ENCODE measurements around the gene CDC42EP1.
"Not testable (repeated sequence)": the region's sequence is repeated elsewhere in the genome, so short reads cannot be mapped to it uniquely, and the experiment has no call there.

CDC42EP1 gene

DNA sequence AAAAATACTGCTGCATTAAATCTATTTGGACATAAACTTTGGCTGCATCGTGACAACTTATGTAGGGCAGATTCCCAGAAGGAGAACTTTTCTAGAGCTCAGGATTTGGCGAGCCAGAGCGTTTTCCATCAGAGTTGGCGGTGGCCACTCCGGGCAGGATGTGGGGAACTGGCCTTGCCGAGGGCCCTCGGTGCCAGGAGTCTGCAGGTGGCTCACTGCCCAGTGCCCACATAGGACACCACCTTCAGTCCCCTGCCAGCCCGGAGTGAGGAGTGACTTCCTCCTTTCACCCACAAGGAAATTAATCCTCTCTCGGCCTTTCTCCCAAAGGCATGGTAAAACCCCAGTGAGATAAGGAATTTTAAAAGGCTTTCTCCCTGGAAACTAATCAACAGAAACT is 21.2 kb downstream of the CDC42EP1 start:
- no peak for DNase-seq (ENCODE audit: low read depth in 2 of 2)

DNA sequence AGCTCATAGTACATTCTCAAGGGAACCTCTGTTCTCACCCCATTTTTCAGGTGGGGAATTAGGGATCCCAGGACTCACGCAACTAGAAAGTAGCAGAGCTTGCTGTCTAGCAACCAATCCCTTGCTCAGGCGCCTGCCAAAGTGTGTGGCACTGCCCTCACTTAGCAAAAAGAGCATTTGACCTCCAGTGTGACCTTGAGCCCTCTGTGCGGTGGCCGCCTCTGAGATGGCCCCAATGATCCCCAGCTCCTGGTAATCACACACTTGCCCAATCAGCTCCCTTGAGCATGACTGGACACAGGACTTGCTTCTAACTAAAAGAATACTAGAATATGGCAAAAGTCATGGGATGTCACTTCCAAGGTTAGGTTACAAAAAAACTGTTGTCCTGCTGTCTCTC is 22.2 kb downstream of the CDC42EP1 start:
- DNase-seq (ENCODE audit: low read depth in 2 of 2), result no peak

DNA sequence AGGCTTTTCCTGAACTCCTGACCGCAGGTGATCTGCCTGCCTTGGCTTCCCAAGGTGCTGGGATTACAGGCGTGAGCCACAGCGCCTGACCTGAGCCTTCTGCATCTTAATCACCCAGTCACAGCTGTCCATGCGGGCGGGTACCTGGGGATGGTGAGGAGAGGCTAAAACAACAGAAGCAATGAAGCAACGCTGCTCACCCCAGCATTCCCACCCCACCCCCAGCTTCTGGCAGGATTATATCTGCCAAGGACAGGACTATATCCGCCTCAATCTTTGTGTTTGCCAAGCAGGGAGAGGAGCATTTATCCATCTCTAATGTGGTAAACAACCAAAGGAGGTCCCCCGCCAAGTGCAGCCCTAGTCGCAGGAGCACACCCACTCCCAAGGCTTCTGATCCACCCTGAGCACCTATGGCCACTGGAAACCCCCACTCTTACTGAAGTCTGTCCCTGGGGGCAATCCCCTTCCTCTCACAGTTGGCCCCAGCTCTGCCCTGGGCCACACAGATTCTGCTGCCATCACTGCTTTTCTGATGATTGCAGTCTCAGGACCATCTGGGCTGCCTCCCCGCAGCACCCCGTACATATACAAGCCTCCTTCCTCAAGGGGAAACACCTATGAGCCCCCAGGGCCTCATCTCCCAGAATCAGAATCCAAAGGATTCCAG is 28.4 kb downstream of the CDC42EP1 start:
- DNase-seq (ENCODE audit: low read depth in 2 of 2), result no peak

DNA sequence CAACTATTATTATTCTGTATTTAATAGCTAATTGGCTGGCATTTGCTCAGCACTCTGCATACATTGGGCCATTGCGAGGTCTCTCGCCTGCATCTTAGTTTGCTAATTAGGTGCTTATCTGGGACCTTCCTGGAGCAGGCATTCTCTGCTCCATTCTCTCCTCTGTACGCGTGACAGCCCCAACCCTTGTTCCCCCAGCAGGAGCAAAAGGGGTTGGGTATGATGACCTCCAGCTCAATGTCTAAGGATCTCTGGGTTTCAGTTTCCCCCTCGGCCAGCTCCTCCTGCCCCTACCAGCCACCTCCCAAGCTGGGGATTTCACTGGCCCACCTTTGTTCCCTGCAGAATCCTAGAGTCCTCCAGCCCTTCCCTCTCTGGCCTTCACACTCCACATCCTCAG is 29.4 kb downstream of the CDC42EP1 start:
- DNase-seq (ENCODE audit: low read depth in 2 of 2), result no peak

DNA sequence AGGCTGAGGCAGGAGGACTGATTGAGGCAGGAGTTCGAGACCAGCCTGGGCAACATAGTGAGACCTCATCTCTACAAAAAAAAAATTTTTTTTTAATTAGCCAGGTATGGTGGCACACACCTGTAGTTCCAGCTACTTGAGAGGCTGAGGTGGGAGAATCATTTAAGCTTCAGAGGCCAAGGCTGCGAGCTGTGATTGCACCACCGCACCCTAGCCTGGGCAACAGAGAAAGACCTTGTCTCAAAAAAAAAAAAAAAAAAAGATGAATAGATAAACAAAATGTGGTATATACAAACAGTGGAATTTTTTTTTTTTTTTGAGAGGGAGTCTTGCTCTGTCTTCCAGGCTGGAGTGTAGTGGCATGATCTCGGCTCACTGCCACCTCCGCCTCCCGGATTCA is 30.8 kb downstream of the CDC42EP1 start:
- not testable (repeated sequence) for DNase-seq (ENCODE audit: low read depth in 2 of 2)

DNA sequence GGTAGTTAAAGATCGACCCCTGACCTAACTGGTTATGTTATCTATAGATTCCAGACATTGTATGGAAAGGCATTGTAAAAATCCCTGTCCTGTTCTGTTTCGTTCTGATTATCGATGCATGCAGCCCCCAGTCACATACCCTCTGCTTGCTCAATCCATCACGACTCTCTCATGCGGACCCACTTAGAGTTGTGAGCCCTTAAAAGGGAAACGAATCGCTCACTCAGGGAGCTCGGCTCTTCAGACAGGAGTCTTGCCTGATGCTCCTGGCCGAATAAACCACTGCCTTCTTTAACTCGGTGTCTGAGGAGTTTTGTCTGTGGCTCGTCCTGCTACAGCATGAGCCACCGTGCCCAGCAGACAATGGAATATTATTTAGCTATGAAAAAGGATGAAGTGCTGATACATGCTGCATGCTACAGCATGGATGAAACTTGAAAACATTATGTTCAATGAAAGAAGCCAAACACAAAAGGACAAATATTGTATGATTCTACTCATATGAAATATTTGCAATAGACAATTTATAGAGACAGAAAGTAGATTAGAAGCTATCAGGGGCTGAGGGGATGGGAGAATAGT is 31.6 kb downstream of the CDC42EP1 start:
- DNase-seq (ENCODE audit: low read depth in 2 of 2), result no peak

DNA sequence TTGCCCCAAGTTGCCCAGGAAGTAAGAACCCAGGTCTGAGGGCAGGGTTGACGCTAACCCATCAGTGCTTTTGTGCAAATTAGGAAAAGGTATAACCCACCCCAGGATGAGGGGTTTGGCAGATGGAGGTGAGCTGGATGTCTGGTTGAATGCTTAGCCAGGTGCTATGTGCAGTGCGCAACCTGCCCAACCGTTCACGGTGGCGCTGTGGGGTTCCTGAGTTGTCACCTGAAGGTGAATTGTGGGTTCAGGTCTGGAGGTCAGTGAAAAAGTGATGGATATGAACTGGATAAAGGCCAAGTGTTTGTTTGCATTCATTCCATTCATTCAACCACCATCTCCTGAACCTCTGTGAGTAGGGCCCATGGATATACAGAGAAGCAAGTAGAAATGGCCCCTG is 34.0 kb downstream of the CDC42EP1 start:
- DNase-seq (ENCODE audit: low read depth in 2 of 2), result no peak

DNA sequence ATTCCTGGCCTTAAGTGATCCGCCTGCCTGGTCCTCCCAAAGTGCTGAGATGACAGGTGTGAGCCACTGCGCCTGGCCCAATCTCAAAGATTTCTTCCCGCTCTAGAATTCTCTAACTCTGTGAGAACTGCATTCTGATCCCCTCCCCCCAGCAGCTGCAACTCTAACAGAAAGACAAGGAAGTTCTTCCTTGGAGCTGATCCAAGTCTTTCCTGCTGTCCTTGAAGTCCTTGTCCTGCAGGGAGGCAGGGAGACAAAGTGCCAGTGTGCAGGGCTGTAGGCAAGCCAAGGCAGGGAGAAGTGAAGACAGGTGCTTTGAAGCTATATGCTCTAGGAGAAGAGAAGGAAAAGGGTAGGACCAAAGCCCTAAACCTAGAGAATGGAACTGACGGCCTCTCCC is 38.9 kb downstream of the CDC42EP1 start:
- no peak for DNase-seq (ENCODE audit: low read depth in 2 of 2)

DNA sequence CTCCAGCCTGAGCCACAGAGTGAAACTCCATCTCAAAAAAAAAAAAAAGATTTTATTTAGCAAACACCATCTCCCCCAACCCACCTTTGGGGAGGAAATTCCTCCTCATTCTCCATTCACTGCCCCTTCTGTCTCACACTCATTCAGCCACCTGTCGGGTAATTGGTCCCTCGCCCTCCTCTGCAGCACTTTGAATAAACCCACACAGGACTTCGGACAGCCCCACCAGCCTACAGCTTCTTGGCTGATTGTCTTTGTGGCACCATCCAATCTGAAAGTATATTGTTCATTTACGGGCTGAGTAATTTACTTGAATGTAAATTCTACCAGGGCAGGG is 40.9 kb downstream of the CDC42EP1 start:
- no peak for DNase-seq (ENCODE audit: low read depth in 2 of 2)

DNA sequence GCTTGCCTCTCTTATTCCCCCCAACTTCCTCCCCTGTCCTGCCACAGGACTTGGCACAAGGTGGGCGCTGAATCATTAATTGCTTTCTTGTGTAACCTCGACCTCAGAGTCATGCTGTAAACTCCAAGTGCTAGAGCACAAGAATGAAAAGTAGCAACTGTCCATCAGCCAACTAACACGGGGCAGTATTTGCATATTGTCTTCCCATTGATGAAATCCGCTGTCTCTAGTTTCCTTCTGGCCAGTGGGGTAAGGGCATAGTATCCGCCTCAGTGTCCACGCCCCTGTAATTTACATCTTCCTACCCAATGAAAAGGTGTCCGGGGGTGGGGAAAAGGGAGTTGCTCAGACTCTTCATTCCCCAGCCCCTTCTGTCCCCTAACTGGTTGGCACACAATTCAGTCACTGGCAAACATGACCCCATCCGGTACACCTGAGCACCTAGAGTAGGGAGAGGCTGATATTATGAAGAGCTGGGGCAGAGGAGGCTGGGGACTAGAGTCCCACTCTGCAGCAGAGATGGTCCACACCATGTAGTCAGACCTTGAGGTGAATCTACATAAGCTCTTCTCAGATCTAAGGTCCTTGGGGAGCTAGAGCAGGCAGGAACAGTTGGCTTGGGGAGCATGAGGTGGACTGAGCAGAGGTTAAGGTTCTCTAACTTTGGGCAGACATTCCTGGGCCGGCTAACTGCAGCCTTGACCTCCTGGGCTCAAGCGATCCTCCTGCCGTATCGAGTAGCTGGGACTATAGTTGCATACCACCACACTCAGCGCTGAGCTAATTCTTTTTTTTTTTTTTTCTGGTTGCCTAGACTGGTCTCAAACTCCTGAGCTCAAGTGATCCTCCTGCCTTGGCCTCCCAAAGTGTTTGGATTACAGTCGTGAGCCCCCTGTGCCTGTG is 41.5 kb downstream of the CDC42EP1 start:
- no peak for DNase-seq (ENCODE audit: low read depth in 2 of 2)

DNA sequence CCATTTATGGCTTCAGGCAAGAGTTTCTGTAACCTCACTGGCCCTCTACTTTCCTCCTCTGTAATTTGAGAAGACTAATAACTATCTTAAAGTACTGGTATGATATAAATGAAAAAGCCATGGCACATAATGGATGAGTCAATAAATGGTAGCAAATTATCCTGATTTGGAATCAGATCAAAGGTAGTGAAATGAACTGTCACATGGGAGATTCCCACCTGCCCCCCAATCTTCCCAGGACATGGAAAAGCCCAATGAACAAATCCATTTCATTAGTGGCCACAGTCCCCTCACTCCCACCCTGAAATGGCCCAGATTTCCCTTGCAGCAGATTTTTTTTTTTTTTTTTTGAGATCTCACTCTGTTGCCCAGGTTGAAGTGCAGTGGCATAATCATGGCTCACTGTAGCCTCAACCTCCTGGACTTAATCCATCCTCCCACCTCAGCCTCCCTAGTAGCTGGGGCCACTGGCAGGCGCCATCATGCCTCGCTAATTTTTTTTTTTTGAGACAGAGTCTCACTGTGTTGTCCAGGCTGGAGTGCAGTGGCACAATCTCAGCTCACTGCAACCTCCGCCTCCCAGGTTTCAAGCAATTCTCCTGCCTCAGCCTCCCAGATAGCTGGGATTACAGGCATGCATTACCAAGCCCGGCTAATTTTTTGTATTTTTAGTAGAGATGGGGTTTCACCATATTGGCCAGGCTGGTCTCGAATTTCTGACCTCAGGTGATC is 42.4 kb downstream of the CDC42EP1 start:
- not testable (repeated sequence) for DNase-seq (ENCODE audit: low read depth in 2 of 2)

DNA sequence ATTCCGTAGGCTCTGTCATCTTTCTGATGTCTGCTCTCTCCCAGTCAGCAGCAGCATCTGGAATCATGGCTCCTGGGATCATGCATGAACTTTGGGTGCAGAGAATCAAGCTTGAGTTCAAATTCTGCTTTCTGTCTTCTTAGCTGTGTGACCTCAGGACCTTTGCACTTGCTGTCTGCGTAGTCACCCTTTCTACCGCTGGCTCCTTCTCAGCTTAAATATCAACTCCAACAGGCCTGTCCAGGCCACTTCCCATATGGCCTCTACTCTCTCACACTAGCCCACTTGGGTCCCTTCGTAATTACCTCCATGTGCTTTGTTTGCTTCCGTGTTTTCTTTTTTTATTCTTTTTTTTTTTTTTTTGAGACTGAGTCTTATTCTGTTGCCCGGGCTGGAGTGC is 43.8 kb downstream of the CDC42EP1 start:
- DNase-seq (ENCODE audit: low read depth in 2 of 2), result no peak

DNA sequence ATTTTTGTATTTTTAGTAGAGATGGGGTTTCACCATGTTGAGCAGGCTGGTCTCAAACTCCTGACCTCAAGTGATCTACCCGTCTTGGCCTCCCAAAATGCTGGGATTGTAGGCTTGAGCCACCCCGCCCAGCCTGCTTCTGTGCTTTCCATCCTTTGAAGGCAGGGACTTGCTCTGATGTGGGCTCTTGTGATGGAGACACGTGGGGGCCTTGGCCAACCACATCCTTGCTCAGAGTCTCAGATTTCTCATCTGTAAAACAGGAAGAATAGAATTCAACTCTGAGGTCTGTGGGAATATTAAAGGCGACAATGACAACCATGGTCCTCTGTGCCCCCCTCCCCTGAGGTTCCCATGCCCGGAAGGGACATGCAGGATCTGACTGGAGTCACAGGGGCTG is 44.6 kb downstream of the CDC42EP1 start:
- peak in 1 of 2 donors; percentile 30 for DNase-seq (ENCODE audit: low read depth in 2 of 2)

DNA sequence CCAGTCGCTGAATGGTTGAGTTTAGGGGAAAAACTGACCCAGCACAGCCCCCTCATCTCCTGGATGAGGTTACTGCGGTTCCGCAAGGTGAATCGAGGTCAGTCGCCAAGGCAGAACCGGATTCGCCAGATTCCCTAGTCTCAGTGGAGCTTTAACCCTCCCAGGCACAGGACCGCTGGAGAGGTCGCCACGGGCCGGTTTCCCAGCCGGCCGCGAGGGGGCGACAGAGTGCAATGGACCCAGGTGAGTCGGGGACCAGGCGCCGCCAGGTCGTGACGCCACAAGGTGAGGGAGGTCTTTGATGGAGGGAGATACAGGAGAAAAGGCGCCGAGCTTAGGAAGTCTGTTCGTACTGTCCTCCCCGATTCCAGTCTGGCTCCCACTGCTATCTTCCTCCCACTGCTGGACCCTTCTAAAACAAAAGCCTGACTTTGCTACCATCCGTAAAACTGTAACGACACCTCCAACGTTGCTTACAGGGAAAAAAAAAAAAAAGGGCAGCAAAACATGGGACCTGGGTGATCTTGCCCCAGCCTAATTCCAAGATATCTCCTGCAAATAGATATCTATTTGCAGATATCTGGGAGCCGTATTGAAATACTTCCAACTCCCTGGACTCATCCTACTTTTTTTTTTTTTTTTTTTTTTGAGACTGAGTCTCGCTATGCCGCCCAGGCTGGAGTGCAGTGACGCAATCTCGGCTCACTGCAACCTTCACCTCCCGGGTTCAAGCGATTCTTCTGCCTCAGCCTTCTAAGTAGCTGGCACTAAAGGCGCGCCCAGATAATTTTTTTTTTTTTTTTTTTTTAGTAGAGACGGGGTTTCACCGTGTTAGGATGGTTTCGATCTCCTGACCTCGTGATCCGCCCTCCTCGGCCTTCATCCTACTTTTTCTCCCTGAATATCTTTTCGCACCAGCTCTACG is 47.0 kb downstream of the CDC42EP1 start:
- DNase-seq (ENCODE audit: low read depth in 2 of 2), result peak; percentile 75 to 87

DNA sequence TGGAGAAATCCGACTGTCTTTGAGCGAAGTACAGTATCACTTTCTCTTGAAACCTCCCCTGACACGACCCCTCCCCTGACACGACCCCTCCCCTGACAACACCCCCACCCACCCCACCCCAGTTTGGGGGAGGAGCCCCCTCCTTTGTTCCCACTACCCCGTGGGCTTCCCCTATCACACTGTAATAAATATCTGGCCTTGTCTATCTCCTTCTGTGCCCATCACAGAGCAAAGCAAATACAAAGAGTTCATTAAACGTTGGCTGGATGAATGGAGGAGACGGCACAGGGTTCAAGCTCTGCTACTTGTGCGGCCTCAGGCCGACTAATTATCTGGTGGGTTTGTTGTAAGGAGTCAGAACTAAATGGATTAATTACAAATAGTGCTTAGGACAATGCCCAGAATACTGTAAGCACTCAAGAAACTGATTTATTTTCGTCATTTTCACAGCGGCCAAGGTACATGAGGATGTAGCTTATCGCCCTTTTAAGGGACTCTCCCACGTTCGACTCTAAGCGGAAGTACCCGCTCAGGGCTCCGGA is 47.7 kb downstream of the CDC42EP1 start:
- DNase-seq (ENCODE audit: low read depth in 2 of 2), result no peak

DNA sequence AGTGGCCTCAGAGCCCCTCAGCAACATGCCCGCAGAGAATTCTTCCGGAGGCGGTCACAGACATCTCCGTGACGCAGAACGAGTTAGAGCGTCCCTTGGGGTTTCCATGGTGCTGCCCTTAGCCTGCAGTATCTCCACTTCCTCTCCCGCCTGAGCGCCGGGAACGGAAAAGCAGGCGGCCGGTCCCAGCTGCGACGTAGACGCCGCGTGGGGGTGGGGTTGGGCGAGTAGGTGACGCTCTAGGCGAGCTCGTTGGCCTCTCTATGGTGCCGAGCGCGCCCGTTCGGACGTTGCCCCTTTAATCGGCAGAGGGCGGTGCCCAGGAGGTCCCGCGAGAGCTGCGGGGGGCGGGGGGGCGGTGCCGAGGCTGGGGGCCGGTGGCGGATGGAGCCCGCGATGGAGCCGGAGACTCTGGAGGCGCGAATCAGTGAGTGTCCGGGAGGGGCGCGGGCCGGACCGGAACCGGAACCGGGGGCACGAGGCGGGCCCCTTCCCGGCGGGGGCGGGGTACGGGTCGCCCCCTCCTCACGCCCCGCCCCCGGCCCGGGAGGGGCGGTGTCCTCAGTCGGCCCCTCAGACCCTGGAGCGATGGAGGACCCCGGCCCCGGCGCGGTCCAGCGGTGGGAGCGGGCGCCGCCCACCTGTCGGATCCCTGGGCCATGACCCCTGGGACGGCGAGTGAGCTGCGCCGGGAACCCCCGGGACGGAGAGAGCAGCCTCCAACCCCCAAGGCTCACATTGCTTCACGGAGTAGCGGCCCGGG is 48.4 kb downstream of the CDC42EP1 start, which contains the start of gene GGA1:
TSS of gene GGA1 (plus strand) at position 358 of the 763 bp plus-strand sequence. CDS start at position 385, 27 bp downstream.
- peak; percentile 87 to 89 for DNase-seq (ENCODE audit: low read depth in 2 of 2)

DNA sequence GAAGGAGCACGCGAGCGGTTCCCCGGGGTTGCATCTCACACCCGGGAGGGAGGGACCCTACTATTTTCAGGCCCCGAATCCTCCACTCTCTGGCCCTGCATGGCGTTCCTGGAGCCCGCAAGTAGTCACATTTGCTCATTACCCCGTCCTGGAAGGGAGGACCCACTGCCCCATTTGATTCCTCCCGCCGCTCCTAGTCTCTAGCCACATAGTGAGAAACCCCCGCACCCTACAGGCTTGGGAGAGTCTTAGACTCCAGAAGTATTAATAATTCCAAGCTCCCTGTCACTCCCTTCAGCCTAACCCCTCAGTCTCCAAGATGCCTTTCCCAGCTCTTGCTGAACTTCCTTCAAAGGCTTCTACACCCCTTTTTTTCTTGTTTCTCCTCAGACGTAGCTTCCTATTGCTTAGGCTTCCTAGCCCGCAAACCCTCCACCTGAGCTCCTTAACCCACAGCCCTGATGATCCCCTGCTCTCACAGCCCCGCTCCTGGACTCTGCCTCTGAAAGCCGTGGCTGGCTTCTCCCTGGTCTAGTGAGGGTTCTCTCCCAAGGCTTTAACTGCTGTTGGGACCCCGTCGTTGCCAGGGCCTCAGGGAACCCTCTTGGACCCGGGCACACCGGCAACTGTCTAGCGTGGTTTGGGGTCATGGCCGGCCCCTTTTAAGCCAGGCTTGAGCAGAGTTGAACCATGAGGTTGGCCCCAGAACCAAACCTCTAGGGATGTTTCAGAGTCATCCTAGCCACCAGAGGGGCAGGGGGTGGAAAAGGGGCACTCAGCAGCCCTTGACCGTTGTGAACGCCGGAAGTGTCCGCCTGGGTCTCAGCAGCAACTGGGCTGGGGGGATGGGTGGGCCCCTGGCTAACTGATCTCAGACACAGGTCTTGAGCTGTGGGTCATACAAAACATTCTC is 49.2 kb downstream of the CDC42EP1 start:
- no peak for DNase-seq (ENCODE audit: low read depth in 2 of 2)

DNA sequence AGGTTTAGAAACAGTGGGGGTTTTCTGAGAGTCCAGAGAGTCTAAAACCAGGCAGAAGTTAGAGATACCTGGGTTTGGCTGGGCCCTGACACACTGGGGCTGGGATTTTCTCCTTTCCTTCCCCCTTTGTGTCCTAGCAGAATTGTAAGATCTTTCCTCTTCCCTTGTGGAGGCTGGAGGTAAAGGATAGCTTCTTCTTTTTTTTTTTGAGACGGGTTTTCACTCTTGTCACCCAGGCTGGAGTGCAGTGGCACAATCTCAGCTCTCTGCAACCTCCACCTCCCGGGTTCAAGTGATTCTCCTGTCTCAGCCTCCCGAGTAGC is 49.8 kb downstream of the CDC42EP1 start:
- DNase-seq (ENCODE audit: low read depth in 2 of 2), result not testable (repeated sequence)

Measured in stimulated activated CD8-positive, alpha-beta memory T cell treated with anti-CD3 and anti-CD28 coated beads, Interleukin-7, amount 100 ng/mL, for 1 hour (primary cell).